ELF-1 (cell line): Measurements from ENCODE around the gene PTGES.

Experiments
- DNase-seq: peaks from one replicate; pipeline ENCODE4 v3.0.0-alpha.2; 2016; ENCODE audit warnings: low read depth, low spot score

Gene PTGES

DNA sequence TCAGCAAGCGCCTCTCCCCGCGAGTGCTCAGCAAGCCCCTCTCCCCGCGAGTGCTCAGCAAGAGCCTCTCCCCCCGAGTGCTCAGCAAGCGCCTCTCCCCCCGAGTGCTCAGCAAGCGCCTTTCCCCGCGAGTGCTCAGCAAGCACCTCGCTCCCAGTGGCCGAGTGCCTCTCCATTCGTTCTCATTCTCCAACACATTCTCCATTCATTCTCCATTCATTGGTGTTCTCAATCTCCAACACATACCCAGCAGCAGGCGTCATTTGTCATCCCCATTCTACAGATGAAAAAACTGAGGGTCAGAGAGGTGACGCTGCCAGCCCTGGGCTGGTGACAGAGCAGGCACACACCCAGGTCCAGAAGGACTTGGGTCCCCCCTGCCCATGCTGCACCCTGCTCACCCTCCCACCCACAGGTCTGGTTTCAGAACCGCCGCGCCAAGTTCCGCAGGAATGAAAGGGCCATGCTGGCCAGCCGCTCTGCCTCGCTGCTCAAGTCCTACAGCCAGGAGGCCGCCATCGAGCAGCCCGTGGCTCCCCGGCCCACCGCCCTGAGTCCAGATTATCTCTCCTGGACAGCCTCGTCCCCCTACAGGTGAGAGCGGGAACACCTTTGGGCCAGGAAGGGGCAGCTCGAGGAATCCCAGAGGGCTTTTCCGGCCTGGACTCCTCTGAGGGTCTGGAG is 32.5 kb downstream of the PTGES start:
- peak; percentile 74 for DNase-seq

DNA sequence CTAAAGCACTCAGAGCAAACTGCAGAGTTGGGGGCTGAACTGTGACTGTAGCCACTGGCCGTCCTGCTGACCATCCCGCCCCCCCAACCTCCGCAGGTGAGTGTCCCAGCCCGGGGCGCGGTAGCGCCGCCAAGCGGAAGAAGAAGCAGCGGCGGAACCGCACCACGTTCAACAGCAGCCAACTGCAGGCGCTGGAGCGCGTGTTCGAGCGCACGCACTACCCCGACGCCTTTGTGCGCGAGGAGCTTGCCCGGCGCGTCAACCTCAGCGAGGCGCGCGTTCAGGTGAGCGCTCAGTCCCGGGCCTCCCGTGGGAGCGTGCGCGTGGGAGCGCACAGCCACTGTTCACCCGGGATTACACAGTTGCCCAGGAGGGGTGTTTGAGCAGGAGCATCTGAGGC is 33.7 kb downstream of the PTGES start:
- peak; percentile 49 for DNase-seq

GRCh38 chr9:129718647-129719046 is 34.2 kb downstream of the PTGES start:
- no peak for DNase-seq

DNA sequence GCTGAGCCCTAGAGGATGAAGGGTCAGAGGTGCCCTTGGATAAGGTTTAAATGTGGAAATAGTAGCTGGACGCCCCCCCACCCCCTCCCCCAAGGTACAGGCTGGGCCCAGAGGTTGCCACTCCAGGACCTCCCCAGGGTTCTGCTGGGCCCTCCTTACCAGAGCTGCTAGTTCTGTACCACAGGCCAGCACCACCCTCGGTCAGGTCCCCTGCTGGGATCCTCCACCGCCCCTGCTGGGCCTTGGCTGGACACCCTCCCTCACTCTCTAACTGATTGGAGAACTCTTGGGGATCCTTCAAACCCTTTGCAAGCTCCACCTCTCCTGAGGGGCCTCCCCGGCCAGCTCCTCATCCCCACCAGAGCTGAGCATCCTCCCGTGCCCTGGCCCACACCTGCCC is 34.9 kb downstream of the PTGES start:
- no peak for DNase-seq

GRCh38 chr9:129716091-129716490 is 36.8 kb downstream of the PTGES start:
- DNase-seq: no peak

DNA sequence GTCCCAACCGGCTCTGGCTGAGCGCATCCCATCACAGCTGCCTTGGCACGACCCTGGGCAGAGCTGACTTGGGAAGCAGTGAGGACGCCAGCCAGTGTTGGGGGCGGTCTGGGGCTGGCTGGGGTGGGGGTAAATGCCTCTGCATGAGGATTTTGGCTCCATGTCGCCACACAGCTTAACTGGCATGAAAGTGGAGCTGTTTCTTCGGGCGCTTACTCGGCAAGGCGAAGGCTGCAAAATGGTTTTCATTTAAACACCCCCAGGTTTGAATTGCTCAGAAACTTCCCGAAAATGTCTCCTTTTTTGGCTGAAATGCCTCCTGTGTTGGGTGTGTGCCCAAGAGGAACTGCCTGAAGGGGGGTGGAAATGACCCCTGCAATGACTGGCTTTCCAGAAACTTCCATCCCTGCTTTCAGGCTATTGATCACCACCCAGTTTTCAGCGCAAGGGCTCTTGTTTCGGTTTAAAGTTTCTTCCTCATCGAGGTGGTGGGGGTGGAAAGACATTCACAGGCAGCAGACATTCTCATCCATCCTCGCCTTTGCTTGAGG is 38.3 kb downstream of the PTGES start:
- no peak for DNase-seq

GRCh38 chr9:129713402-129713679 is 39.5 kb downstream of the PTGES start:
- peak; percentile 14 for DNase-seq

DNA sequence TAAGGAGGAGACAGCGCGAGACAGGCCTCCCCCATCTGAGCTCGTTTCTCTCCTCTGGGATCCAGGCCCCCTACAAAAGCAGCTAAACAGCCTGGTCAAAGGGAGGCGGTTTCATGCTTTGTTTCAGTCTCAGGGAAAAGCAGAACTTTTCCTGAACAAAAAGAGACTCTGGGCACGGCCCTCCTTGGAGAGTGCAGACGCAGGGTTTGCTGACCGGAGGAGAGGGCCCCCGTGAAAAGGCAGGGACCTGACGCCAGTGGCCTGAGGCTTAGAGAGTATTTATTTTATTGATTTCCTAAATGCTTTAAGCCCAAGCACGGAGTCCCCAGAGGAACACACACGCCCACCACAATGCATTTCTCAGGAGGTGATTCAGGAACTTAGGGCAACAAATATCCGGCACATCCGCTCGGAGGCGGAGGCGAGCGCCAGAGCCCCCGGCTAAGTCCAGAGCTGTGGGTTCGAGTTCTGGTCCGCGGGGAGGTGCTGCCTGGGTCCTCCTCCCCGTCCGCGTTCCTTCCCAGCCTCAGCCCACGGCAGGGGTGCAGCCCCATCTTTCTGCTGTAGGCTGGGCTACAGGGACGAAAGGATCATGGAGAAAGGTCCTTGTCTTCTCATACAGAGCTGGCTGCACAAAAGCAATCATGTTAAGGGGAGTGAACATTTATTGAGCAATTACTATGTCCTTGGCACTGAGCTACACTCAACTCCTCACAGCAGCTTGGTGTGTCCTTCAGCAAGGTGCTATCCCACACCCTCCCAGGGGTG is 40.0 kb downstream of the PTGES start:
- peak; percentile 62 for DNase-seq

DNA sequence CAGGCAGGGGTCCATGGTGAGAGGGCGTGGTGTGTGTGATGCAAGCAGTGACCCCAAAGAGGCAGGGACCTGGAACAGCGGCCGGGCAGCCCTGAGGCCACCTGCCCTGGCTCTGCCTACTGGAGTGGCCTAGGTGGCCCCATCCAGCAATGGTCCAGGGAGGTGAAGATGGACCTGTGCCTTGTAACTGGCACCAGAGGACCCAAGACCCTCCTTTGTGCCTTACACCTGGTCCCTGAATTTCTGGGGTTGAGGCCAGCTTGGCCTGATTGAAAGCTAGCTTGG is 42.7 kb downstream of the PTGES start:
- no peak for DNase-seq

- no peak for DNase-seq
Measured at GRCh38 chr9:129709438-129710168, 43.2 kb downstream of the PTGES start.

DNA sequence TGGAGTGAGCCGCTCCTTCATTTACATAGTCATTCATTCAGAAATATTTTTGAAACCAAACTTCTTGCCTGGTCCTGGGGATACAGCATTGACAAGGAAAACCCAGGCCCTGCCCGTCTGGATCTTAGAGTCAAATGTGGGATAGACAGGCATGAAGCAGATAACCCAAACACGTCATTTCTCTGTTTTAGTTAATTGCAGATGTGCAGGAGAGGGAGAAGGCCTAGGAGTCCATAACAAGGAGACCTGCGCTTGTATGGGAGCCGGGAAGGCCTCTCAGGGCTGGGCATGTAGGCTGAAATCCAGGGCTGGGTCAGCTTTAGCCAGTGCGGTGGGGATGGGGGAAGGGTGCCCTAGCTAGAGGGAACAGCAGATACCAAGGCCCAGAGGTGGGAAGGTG is 44.0 kb downstream of the PTGES start:
- no peak for DNase-seq

- no peak for DNase-seq
Measured at GRCh38 chr9:129704807-129705206, 48.0 kb downstream of the PTGES start.

DNA sequence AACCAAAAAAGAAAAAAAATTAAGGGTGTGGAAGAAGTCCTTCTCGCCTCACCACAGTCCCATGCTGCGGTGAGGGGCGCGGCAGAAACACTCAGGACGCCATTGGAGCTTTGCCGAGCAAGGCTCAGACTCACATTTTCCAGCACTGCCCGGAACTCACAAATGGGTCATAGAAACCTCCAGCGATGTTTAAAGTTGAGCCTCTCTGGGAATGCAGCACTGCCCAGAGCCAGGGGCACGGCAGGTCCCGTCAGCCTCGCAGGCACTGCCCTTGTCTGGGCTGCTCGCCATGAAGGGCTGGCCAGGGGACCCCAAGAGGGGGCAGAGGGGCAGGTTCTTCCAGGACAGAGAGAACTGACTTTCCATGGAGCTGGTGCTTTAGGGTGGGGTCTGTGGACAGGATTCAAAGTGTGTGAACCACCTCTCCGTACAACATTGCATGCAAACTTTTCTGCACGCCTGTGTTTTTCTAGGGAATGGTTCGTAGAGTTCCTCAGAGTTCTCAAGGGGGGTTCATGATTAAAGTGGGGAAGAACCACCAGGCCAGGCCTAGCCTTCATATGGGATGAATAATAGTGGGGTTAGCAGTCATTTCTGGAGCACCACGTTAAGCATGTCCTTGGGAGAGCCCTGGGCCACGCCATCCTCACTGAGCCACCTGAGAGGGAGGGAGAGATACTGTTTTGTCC is 49.0 kb downstream of the PTGES start:
- no peak for DNase-seq

GRCh38 chr9:129702589-129703520 is 50.0 kb downstream of the PTGES start:
- DNase-seq: no peak

DNA sequence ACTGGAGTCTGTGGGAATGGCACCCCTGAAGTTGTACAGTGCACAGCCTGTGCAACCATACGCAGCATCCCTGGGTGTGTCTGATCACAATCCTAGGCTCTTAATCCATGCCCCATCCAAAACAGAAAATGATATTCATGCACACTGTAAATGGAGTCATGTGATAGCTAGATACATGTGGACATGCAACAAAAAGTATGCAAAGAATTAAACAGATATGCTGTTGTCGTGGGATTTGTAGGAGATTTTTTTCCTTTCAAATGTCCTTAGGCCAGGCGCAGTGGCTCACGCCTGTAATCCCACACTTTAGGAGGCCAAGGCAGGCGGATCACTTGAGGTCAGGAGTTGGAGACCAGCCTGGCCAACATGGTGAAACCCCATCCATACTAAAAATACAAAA is 51.3 kb downstream of the PTGES start:
- DNase-seq: no peak

- no peak for DNase-seq
Measured at GRCh38 chr9:129701054-129701453, 51.8 kb downstream of the PTGES start.

GRCh38 chr9:129698254-129698757 is 54.5 kb downstream of the PTGES start:
- no peak for DNase-seq

GRCh38 chr9:129697656-129698253 is 55.1 kb downstream of the PTGES start:
- DNase-seq: no peak

DNA sequence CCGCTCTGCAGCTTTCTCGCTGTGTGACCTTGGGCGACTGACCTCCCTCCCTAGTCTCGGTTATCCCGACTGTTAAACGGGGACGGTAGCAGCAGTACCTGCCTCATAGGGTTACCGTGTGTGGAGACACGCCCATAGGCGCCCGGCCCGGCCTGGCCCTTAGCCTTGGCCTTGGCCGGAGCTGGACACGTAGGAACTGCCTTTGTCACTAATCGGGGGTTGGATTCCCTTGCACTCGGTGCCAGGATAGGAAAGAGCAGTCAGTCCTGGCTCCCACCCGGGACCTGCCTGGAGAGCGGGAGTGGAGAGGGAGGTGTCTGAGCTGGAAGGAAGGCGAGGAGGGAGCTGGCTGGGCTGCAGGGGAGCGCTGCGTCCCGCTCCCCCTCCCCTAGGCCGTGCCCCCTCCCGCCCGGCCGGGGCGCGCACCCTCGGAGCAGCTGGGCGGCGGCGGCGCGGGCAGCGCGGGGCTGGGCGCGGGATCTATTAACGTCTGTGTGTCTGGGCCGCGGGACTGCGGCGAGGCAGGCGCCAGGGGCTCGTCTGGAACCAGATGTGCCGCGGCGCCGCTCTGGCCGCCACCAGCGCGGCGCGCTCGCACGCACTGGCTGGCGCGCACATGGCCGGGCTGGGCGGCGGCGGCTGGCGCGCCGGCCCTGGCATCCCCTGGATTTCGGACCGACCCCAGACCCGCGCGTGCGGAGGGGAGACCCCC is 55.7 kb downstream of the PTGES start:
- no peak for DNase-seq

DNA sequence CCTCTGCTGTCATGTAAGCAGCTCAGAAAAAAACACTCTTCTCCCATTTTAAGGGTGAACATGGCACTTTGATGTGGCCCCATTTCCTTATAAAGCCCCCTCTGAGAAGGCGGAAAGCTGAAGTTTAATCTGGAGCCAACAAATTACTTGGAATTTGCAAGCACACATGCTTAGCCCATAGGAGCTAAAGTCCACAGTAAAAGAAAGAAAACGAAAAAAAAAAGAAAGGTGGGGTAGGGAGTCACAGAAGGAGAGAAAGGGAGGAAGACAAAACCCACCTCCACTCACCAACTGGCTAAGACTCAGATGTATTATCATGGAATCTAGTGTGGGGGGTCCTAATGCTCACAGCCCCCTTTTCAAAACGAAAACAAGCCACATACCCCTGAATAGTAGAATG is 57.0 kb downstream of the PTGES start:
- DNase-seq: no peak
